GM21576 (cell line): Measurements from ENCODE around the gene LRRC45.

ENCODE experiments used
- ATAC-seq: cut with Tn5 transposase; IDR thresholded peaks from one replicate; pipeline ENCODE4 v1.9.1; 2021; ENCODE audit warnings: mild to moderate bottlenecking, moderate library complexity; ENCODE audit not compliant: unreplicated experiment

Gene LRRC45

DNA sequence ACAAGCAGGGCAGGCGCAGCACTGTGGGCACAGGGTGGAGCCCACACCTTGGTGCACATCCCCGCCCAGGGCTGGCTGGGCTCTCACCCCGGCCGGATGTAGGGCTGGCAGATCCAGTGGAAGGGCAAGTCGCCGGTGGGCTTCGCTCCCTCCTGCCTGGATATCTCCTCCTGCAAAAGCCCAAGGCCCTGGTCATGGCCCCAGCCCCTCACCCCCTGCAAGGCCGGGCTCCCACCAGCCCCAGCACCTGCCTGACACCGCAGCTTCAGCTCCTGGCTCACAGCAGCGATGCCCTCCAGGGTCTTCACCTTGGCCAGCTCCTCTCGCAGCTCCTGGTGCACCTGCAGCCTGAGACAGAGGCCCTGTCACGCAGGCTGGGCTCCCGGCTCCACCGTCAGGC is 37.5 kb downstream of the LRRC45 start:
- ATAC-seq = no peak

DNA sequence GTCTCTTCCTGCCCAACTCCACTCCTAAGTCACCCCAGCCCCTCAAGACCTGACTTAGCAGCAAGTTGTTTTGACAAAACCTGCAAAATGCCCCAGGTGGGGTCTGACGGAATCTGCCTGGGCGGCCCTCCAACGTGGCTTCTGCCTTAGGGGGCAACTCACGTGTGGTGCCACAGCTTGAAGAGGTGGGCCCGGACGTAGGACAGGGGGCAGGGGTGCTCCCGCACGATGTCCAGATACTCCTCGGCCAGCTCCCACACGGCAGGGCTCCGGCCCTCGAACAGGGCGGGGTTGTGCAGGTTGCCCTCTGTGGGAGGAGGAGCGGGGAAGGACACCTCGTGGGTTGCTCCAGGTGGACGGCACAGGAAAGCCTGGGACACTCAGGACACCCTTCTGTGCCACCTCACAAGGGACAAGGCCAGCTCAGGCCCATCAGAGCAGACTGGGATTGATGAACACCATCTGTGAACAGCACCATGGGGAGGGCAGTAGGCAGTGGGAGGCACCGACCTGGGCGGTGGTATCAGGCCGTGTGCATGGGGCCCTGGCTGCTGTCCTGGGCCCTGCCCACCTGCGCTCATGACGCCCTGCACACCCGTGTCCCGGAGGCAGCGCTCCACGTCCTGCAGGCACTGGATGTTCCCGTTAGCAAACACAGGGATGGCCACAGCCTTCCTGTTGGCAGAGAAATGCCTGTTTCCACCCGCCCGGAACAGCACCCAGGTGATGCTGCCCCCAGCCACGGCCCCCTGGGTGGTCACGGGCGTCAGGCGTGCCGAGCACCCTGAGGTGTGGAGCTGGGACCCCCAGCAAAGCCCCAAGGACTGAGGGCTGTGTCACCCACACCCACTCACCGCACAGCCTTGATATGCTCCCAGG is 38.2 kb downstream of the LRRC45 start:
- no peak for ATAC-seq

DNA sequence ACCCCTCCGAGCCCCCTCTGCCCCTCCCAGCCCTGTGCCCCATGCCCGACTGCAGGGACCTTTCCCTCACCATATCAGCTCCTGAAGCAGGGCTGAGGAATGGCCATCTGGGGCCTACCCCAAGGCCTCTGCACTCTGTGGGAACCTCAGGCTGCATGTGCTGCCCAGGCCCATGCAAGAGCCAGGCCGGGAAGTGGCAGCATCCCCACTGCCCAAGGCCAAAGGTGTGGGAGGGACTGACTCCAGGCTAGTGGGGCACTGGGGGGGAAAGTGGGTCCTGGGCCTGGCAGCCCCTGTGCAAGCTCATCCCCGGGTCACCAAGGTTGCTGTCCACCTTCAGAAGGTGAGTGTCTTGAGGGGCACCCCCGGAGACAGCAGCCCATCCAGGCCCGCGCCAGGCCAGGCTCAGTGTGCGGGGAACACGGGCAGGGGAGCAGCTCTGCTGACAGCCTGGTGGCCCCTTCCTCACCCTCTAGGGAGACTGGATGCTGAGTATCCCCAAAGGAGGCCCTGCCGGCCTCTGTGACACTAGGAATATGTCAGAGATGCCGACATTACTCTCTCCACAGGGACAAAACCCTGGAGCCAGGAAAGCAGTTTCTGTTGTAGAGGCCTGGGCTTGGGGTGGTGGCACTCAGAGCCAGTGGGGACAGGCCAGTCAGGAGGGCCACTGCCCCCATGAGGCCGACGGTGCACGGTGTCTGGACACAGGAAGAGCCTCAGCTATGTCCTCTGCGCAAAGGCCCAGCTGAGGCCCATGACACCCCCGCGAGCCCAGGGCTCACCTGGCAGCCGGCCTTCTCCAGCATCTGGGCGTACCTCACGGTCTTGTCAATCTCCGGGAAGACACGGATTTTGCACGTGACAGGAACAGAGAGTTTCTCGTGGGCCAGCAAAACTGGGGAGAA is 39.2 kb downstream of the LRRC45 start:
- ATAC-seq = no peak

- ATAC-seq = no peak
Measured at GRCh38 chr17:82062984-82063368, 39.9 kb downstream of the LRRC45 start.

DNA sequence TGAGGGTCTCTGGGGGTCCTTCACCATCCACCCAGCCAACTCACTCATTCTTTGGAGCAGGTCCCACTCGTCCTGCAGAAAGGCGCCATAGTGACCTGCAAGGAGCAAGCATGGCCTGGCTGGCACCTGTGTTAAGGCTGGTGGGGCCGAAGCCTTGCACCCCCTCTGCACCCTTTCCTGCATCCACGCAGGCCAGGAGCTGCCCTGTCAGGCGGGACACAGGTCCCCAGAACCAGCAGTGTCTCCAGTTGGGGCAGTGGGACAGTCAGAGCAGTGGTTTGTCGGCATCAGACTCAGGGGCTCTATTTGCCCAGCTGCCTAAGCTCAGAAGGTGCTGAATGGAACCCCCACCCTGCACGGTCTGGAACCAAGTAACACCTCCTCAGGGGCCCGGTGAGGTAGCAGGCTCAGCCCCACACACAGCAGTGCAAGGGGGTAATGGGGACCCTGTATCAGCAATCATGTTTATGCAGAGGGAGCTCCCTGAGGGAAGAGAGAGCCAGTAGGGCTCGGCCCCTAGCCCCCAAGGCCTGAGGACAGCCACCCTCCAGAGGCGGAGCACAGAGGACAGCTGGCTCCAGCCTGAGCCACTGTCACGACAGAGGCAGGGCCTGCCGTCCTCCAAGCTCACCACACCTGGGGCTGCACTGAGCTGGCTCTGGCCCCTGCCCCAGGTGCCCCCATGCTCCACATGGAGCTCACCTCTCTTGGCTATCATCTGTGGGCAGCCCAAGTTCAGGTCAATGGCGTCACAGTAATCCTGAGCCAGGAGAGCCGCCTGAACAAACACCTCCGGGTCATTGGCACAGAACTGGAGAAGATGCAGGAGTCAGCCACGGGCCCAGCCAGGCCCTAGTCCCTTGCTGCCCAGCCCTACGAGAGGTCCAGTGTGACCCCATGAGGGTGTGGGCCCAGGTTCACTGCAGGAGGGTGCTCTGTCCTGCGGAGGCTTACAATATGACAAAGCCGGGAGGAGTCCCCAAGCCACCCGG is 40.6 kb downstream of the LRRC45 start:
- ATAC-seq = no peak

- ATAC-seq = no peak
Measured at GRCh38 chr17:82064433-82065192, 41.5 kb downstream of the LRRC45 start.

DNA sequence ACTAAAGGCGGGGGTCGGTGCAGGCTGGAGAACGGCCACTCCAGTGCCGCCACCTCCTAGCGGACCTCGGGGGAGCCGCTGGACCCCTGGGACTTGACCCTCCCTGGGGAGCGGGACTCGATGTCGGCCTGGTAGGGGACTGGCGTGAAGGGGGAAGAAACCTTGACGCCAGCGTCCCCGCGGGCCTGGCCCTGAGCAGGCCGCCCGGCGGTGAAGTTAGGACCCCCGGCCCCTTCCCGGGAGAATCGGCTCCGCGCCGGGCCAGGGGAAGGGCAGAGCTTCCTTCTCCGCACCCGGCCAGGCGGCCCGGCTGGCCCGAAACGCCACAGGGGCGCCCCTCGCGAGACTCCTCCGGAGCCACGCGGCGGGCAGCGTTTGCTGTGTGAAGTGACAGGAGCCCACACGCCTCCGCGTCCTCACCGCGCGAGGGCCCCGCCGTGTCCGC is 42.1 kb downstream of the LRRC45 start:
- no peak for ATAC-seq

GRCh38 chr17:82065638-82066303 is 42.7 kb downstream of the LRRC45 start, which contains the start of gene DUS1L:
Gene DUS1L, minus strand, starts transcription at chr17:82065804. Its CDS starts 745 bp downstream, at chr17:82065059.
- peak; percentile 61 for ATAC-seq

DNA sequence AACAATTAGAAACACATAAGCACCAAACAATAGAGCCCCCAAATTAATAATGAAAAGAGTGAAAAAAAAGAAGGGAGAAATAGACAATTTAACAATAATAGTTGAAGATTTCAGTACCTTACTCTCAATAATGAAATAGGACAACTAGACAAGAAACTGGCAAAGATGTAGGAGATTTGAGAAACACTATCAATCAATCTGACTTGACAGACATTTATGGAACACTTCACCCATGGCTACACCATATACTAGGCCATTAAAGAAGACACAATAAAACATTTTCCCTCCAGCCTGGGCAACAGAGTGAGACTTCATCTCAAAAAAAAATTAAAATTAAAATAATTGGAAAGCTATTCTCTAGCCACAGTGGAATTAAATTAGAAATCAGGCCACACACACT is 47.5 kb downstream of the LRRC45 start:
- ATAC-seq = no peak

DNA sequence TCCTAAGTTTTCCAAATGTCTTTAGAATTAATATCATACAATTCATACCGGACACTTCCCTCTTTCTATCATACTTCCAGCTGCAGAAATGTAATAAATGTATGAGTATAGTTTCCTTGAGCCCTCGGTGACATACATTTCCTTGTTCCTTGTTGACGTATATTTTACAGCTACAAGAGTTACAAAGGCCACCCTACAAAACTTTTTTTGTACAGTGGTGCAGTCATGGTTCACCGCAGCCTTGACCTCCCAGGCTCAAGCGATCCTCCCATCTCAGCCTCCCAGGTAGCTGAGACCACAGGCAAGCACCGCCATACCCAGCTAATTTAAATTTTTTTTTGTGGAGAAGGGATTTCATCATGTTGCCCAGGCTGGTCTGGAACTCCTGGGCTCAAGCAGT is 49.7 kb downstream of the LRRC45 start:
- no peak for ATAC-seq

DNA sequence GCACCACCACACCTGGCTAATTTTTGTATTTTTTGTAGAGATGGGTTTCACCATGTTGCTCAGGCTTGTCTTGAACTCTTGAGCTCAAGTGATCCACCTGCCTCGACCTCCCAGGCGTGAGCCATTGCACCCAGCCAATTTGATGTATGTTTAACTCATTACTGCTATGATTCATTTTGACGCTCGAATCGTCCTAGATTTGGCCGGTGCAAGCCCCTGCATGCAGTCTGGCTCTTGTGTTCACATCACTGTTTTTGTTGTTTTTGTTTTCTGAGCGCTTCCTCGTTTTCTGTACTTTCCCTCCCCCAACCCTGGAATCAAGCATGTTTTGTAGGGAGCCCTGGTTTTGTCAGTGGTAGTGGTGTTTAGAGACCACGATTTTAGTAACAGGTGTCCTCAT is 50.3 kb downstream of the LRRC45 start:
- ATAC-seq = no peak

- no peak for ATAC-seq
Measured at GRCh38 chr17:82076018-82076784, 53.1 kb downstream of the LRRC45 start.

DNA sequence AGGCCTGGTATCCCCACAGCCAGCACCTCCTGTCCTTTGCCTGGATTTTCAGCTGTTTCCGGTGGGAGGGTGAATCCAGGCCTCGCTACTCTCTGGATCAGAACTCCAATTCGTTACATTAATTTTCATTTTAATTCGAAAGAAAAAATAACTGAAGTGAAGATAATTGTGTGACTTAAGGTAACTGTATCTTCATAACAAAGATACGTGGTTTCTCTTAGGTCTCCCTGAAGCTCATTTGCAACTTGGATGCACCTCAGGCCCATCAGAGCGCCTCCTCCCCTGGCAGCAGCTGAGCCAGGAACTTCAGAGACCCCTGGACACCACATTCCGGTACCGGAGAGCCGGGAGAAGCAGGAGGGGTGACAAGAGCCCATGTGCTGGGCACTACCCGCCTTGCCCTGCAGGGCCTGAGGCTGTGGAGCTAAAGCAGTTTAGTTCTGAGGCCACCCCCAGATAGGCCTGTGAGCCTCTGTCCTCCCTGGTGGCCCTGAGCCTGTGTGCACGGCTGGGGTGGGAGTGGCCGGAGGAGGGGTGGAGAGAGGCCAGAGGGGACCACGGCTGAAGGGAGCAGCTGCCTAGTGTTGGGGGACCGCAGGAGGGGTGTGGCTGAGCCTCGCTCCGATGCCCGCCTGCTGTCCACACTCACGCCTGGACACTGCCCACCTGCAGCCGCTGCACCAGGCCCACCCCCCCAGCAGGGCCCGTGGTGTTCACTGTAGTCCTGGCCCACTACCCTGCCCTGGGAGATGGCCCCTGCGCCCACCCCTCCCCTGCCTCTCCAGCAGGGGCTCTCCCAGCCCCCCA is 53.9 kb downstream of the LRRC45 start:
- ATAC-seq = no peak

- ATAC-seq = no peak
Measured at GRCh38 chr17:82077617-82078358, 54.7 kb downstream of the LRRC45 start.

GRCh38 chr17:82078433-82078832 is 55.3 kb downstream of the LRRC45 start:
- no peak for ATAC-seq

- no peak for ATAC-seq
Measured at GRCh38 chr17:82079001-82079677, 56.0 kb downstream of the LRRC45 start.
